B cell (primary cell): ENCODE data around the gene ENPP7. TPM values are rescaled to one million over a fixed set of nuclear protein-coding genes. Genes with fewer than 3 reads are reported as not detected.

Experiments
- ATAC-seq: fragments of 200-7000 bp; cut with Tn5 transposase; one replicate; pipeline ENCODE4 v1.10.0; 2021; ENCODE audit warnings: low read depth, mild to moderate bottlenecking, moderate number of reproducible peaks, moderate library complexity
- CTCF ChIA-PET: fragments of 350-600 bp; sonication (Branson Sonifier 250); formaldehyde crosslinking; loops from one replicate; lab custom pipeline; 2021; ENCODE audit warnings: antibody characterized with exemption, inconsistent platforms; lab: Charles Lee
- POLR2A ChIA-PET: fragments of 350-600 bp; sonication (Branson Sonifier 250); formaldehyde crosslinking; loops from one replicate; lab custom pipeline; 2021; ENCODE audit warnings: antibody characterized with exemption; lab: Charles Lee
- DNase-seq: peaks from one replicate; pipeline ENCODE4 v3.0.0; 2013
- H2AFZ ChIP-seq: 2 replicates; pipeline ENCODE4 v1.6.1; 2012; ENCODE audit warnings: mild to moderate bottlenecking, low read depth, low read length; ENCODE audit not compliant: insufficient read depth, poor library complexity, severe bottlenecking
- H3K27ac ChIP-seq, 2 donors: 1 replicate in 1 of 2; 2 replicates in 1 of 2; pipeline ENCODE4 v1.5.1; 2012 to 2013; ENCODE audit warnings: low read length in 2 of 2, mild to moderate bottlenecking in 2 of 2, moderate library complexity in 1 of 2
- H3K27me3 ChIP-seq, 4 experiments: fragments of 200-600 bp in 1 of 4; sonication (generic) in 1 of 4; replicated peaks in 1 of 4; 1 replicate in 2 of 4; 2 replicates in 2 of 4; pipeline versions ENCODE4 v1.6.1 to v1.7.0; 2013 to 2016; ENCODE audit warnings: low read length in 3 of 4, mild to moderate bottlenecking in 2 of 4, mixed read lengths in 1 of 4, moderate library complexity in 1 of 4; ENCODE audit not compliant: insufficient read depth in 4 of 4, control insufficient read depth in 3 of 4; ENCODE audit errors: control extremely low read depth in 1 of 4
- H3K36me3 ChIP-seq, 2 experiments: replicated peaks in 1 of 2; 1 replicate in 1 of 2; 2 replicates in 1 of 2; pipeline versions ENCODE4 v1.6.1 to v1.7.1; 2013; ENCODE audit warnings: low read length in 1 of 2; ENCODE audit not compliant: insufficient read depth in 2 of 2, control insufficient read depth in 1 of 2; ENCODE audit errors: control extremely low read depth in 1 of 2, extremely low read depth in 1 of 2
- H3K4me1 ChIP-seq, 2 donors: fragments of 200-600 bp in 1 of 2; sonication (generic) in 1 of 2; 1 replicate in 1 of 2; 2 replicates in 1 of 2; pipeline versions ENCODE4 v1.5.1 to v1.6.1; 2013 to 2017; ENCODE audit warnings: low read length in 2 of 2; ENCODE audit not compliant: control insufficient read depth in 2 of 2, insufficient read depth in 2 of 2
- H3K4me2 ChIP-seq: replicated peaks from 2 replicates; pipeline ENCODE3; 2012; ENCODE audit warnings: mild to moderate bottlenecking, low read depth, low read length; ENCODE audit not compliant: poor library complexity, severe bottlenecking
- H3K4me3 ChIP-seq, 5 experiments: fragments of 200-600 bp in 1 of 5; sonication (generic) in 1 of 5; 1 replicate in 3 of 5; 2 replicates in 2 of 5; pipeline versions ENCODE4 v1.5.1 to v1.7.0; 2011 to 2016; ENCODE audit warnings: low read length in 4 of 5, mild to moderate bottlenecking in 4 of 5, low read depth in 2 of 5, control low read depth in 1 of 5, moderate library complexity in 1 of 5; ENCODE audit not compliant: insufficient read depth in 1 of 5; ENCODE audit errors: control extremely low read depth in 1 of 5, extremely low read depth in 1 of 5
- H3K79me2 ChIP-seq: fragments of 200-600 bp; sonication (generic); one replicate; pipeline ENCODE4 v1.6.0; 2016; ENCODE audit warnings: low read length; ENCODE audit not compliant: control insufficient read depth, insufficient read depth
- H3K9ac ChIP-seq: fragments of 200-600 bp; sonication (generic); 2 replicates; pipeline ENCODE4 v1.6.1; 2017; ENCODE audit warnings: mild to moderate bottlenecking, low read length, moderate library complexity
- H3K9me3 ChIP-seq, 3 donors: one replicate each; pipeline versions ENCODE4 v1.6.1 to v1.7.1; 2013; ENCODE audit warnings: low read length in 2 of 3; ENCODE audit not compliant: control insufficient read depth in 2 of 3, insufficient read depth in 1 of 3; ENCODE audit errors: control extremely low read depth in 1 of 3
- H4K20me1 ChIP-seq: 2 replicates; pipeline ENCODE4 v1.6.0; 2012; ENCODE audit warnings: mild to moderate bottlenecking, low read length; ENCODE audit not compliant: insufficient read depth, control insufficient read depth, poor library complexity, severe bottlenecking
- H3K27ac Mint-ChIP-seq: one replicate; pipeline ENCODE4 v1.8.0; 2021; ENCODE audit warnings: mixed read lengths
- H3K27me3 Mint-ChIP-seq: one replicate; pipeline ENCODE4 v1.8.0; 2021; ENCODE audit warnings: mixed read lengths
- H3K4me1 Mint-ChIP-seq: one replicate; pipeline ENCODE4 v1.8.0; 2021; ENCODE audit warnings: mixed read lengths
- H3K4me3 Mint-ChIP-seq: one replicate; pipeline ENCODE4 v1.8.0; 2021; ENCODE audit warnings: mixed read lengths
- H3K9me3 Mint-ChIP-seq: one replicate; pipeline ENCODE4 v1.8.0; 2022; ENCODE audit warnings: mixed read lengths; ENCODE audit not compliant: insufficient read depth
- CTCF ChIP-seq: fragments of 200-600 bp; IDR thresholded peaks from one replicate; pipeline ENCODE4 v1.8.0; 2022; ENCODE audit warnings: antibody characterized with exemption, mild to moderate bottlenecking
- EZH2 ChIP-seq: IDR thresholded peaks from 2 replicates; pipeline ENCODE4 v1.6.1; 2012; ENCODE audit warnings: borderline replicate concordance, low read depth, mild to moderate bottlenecking, moderate library complexity, low read length; ENCODE audit not compliant: insufficient read depth, poor library complexity, severe bottlenecking
- WGBS: methylation state at CpG from one replicate; pipeline ENCODE4 v1.1.5; 2013; ENCODE audit warnings: missing lambda C conversion rate; ENCODE audit not compliant: insufficient coverage; 5-methylcytosine and 5-hydroxymethylcytosine counted together
- intact Hi-C: fragments of 100-400 bp; cut with micrococcal nuclease; formaldehyde crosslinking; loops from one replicate; pipeline ENCODE4 v1.10.0; 2022
- polyA plus RNA-seq: library from polyadenylated mRNA; depleted of rRNA; stranded (reverse); fragments of >200 nt; gene quantifications from 2 replicates; pipeline ENCODE4 v1.2.3, GENCODE V29; 2012
- total RNA-seq, 2 donors: library from RNA; stranded (reverse); fragments of 120-200 nt in 1 of 2; gene quantifications; 1 replicate in 1 of 2; 2 replicates in 1 of 2; pipeline versions ENCODE4 v1.2.3 to v1.2.4, GENCODE V29; 2013 to 2022

Gene ENPP7
- total and polyA plus RNA-seq, 2 donors (not counting 1 experiment from before 2014, with no cell fraction given), result 0.40 to 6.7 TPM

- Histone ChIP-seq H3K27ac (no peak overlapping the region), H2AFZ (no peak overlapping the region), H3K4me2 (no peak overlapping the region), H3K4me3 (no peak overlapping the region), H3K4me1 (no peaks in the 10 kb centered on the region), H3K9me3 (no peaks in the 10 kb centered on the region), H3K9ac (no peak overlapping the region), H3K79me2 (no peaks in the 10 kb centered on the region), H4K20me1 (no peaks in the 10 kb centered on the region), H3K27me3 (peaks cover 0 to 24% (median 0%) of the 10 kb centered on the region in 4 experiments), H3K36me3 (no peaks in the 10 kb centered on the region)
- CTCF ChIA-PET, result no interaction called here
- Mint-ChIP-seq H3K9me3 (no peaks in the 10 kb centered on the region), H3K27me3 (peaks cover 31% of the 10 kb centered on the region), H3K27ac (no peak overlapping the region), H3K4me1 (no peaks in the 10 kb centered on the region), H3K4me3 (no peak overlapping the region)
- intact Hi-C loops, result no loop called here
- WGBS, result 80% methylated on average over 2 of the region's 6 CpGs
- POLR2A ChIA-PET, result no interaction called here
- ATAC-seq (no peak), DNase-seq (no peak)
- TF ChIP-seq CTCF (no peak), EZH2 (no peak)
These were observed 27.5 kb downstream of the ENPP7 start for GRCh38 chr17:79758271-79758670.

GRCh38 chr17:79760197-79760906 is 29.6 kb downstream of the ENPP7 start:
- Histone ChIP-seq H3K9ac (no peak overlapping the region), H3K4me3 (no peak overlapping the region), H3K4me2 (no peak overlapping the region), H3K4me1 (no peaks in the 10 kb centered on the region), H3K79me2 (no peaks in the 10 kb centered on the region), H2AFZ (no peak overlapping the region), H4K20me1 (no peaks in the 10 kb centered on the region), H3K9me3 (no peaks in the 10 kb centered on the region), H3K36me3 (no peaks in the 10 kb centered on the region), H3K27me3 (peaks cover 0 to 11% (median 0%) of the 10 kb centered on the region in 4 experiments), H3K27ac (no peak overlapping the region)
- Mint-ChIP-seq H3K9me3 (no peaks in the 10 kb centered on the region), H3K4me3 (no peak overlapping the region), H3K27me3 (peaks cover 27% of the 10 kb centered on the region), H3K4me1 (no peaks in the 10 kb centered on the region), H3K27ac (no peak overlapping the region)
- ATAC-seq (no peak), DNase-seq (no peak)
- 86% methylated on average over 21 of the region's 21 CpGs for WGBS
- ChIA-PET POLR2A (no interaction called here), CTCF (interaction anchor here (1.0 kb wide), 1 partner anchor 18 kb away, joined by 3 read pairs; no protein-coding TSS in a partner anchor)
- TF ChIP-seq EZH2, result no peak
- intact Hi-C loops, result no loop called here
